GM12878 (cell line): ENCODE results near the gene DNHD1. TPM values are rescaled to one million over a fixed set of nuclear protein-coding genes. Genes with fewer than 3 reads are reported as not detected.

ENCODE experiments used
- ATAC-seq: fragments of 200-7000 bp; cut with Tn5 transposase; 3 replicates; pipeline ENCODE4 v1.9.1; 2020; ENCODE audit warnings: mild to moderate bottlenecking, moderate library complexity
- BruUV-seq: library from RNA; stranded (reverse); fragments of 400-500 nt; replicated peaks from 2 replicates; lab custom pipeline; 2021; lab: Mats Ljungman, UMichigan
- CTCF ChIA-PET: fragments of 300-600 bp; sonication (Branson Sonifier 250); formaldehyde crosslinking; extraction: SDS; loops from one replicate; lab custom pipeline; 2021; ENCODE audit warnings: inconsistent platforms; lab: Yijun Ruan, JAX
- POLR2A ChIA-PET: fragments of 350-600 bp; formaldehyde crosslinking; extraction: SDS; loops from one replicate; lab custom pipeline; 2021; ENCODE audit warnings: inconsistent platforms; lab: Charles Lee
- RAD21 ChIA-PET: fragments of 300-600 bp; sonication (Branson Sonifier 250); formaldehyde crosslinking; loops from one replicate; lab custom pipeline; 2023; ENCODE audit warnings: antibody characterized with exemption; ENCODE audit not compliant: unreplicated experiment; lab: Charles Lee
- SMC1A ChIA-PET: fragments of 300-600 bp; sonication (Branson Sonifier 250); formaldehyde crosslinking; loops from one replicate; lab custom pipeline; 2023; ENCODE audit not compliant: unreplicated experiment, uncharacterized antibody; lab: Charles Lee
- DNase-seq: peaks from one replicate; pipeline ENCODE4 v3.0.0-alpha.2; 2011; ENCODE audit warnings: low read depth, low spot score
- FAIRE-seq: peaks from 3 replicates; lab custom pipeline; 2011; peaks lifted over from hg19 to GRCh38; lab: Jason Lieb, UNC
- H2AFZ ChIP-seq: 2 replicates; pipeline ENCODE4 v1.6.0; 2011; ENCODE audit warnings: low read depth, low read length, control low read depth; ENCODE audit not compliant: control insufficient read depth
- H3K27ac ChIP-seq: 2 replicates; pipeline ENCODE4 v1.5.1; 2011; ENCODE audit warnings: control low read depth; ENCODE audit not compliant: control insufficient read depth, insufficient read depth
- H3K27me3 ChIP-seq, 2 experiments: replicated peaks in 1 of 2; 2 replicates each; pipeline versions ENCODE4 v1.6.0 to v1.6.1; 2011; ENCODE audit warnings: low read length in 1 of 2; ENCODE audit not compliant: control insufficient read depth in 2 of 2, insufficient read depth in 2 of 2
- H3K36me3 ChIP-seq, 2 experiments: 2 replicates each; pipeline ENCODE4 v1.5.1; 2011; ENCODE audit warnings: low read length in 1 of 2; ENCODE audit not compliant: control insufficient read depth in 2 of 2, insufficient read depth in 2 of 2
- H3K4me1 ChIP-seq: 2 replicates; pipeline ENCODE4 v1.6.1; 2011; ENCODE audit warnings: mild to moderate bottlenecking, low read length, moderate library complexity, mixed read lengths; ENCODE audit not compliant: control insufficient read depth, insufficient read depth
- H3K4me2 ChIP-seq: 2 replicates; pipeline ENCODE4 v1.6.0; 2011; ENCODE audit warnings: control low read depth; ENCODE audit not compliant: control insufficient read depth, insufficient read depth
- H3K4me3 ChIP-seq: fragments of 200-600 bp; sonication (generic); 2 replicates; pipeline ENCODE4 v1.5.1; 2016
- H3K79me2 ChIP-seq: 2 replicates; pipeline ENCODE4 v1.6.0; 2011; ENCODE audit warnings: low read length; ENCODE audit not compliant: control insufficient read depth, insufficient read depth
- H3K9ac ChIP-seq: 2 replicates; pipeline ENCODE4 v1.8.0; 2011; ENCODE audit warnings: low read length, control low read depth, mixed read lengths; ENCODE audit not compliant: control insufficient read depth, insufficient read depth
- H3K9me3 ChIP-seq: replicated peaks from 3 replicates; pipeline ENCODE4 v1.5.1; 2011; ENCODE audit warnings: mild to moderate bottlenecking, low read length; ENCODE audit not compliant: control insufficient read depth, insufficient read depth
- H4K20me1 ChIP-seq: 2 replicates; pipeline ENCODE4 v1.6.0; 2011; ENCODE audit not compliant: control insufficient read depth, insufficient read depth
- JUNB ChIP-seq: IDR thresholded peaks from 2 replicates; pipeline ENCODE4 v1.6.1; 2016; ENCODE audit warnings: antibody characterized with exemption, mild to moderate bottlenecking
- NFYB ChIP-seq: IDR thresholded peaks from 2 replicates; pipeline ENCODE4 v1.6.1; 2011; ENCODE audit warnings: low read depth, mild to moderate bottlenecking, low read length, improper control_type of control experiment, moderate library complexity; ENCODE audit not compliant: insufficient read depth
- RUNX3 ChIP-seq: IDR thresholded peaks from 2 replicates; pipeline ENCODE4 v1.6.1; 2012; ENCODE audit warnings: low read length, inconsistent platforms
- SREBF1 ChIP-seq: IDR thresholded peaks from 2 replicates; pipeline ENCODE4 v1.6.1; 2012; ENCODE audit warnings: mild to moderate bottlenecking, low read length
- SRF ChIP-seq, 2 experiments: IDR thresholded peaks; 2 replicates each; pipeline ENCODE4 v1.6.1; 2011; ENCODE audit warnings: low read depth in 2 of 2, low read length in 2 of 2, mild to moderate bottlenecking in 1 of 2, moderate library complexity in 1 of 2
- TAF1 ChIP-seq: IDR thresholded peaks from 2 replicates; pipeline ENCODE4 v1.6.1; 2011; ENCODE audit warnings: mild to moderate bottlenecking, low read depth, low read length, borderline replicate concordance
- WGBS: methylation state at CpG from one replicate; pipeline ENCODE4 v1.1.6; 2016; ENCODE audit warnings: low lambda C conversion rate; ENCODE audit not compliant: insufficient replicate concordance, insufficient coverage; ENCODE audit errors: missing lambda C conversion rate; 5-methylcytosine and 5-hydroxymethylcytosine counted together
- in situ Hi-C: fragments of 300-500 bp; cut with MboI; formaldehyde crosslinking; loops from 9 replicates; pipeline ENCODE4 v1.14.3; 2018; ENCODE audit warnings: mixed read lengths
- intact Hi-C: fragments of 100-400 bp; cut with micrococcal nuclease; formaldehyde crosslinking; loops from one replicate; pipeline ENCODE4 v1.14.2; 2022; ENCODE audit not compliant: unreplicated experiment
- polyA plus RNA-seq, 11 experiments: library from polyadenylated mRNA; depleted of rRNA in 4 of 11; unstranded in 6 of 11; stranded (reverse) in 5 of 11; fragments of >200 nt; fragmentation: Nextera tagmentation in 4 of 11; fragmentation: Illumina TruSeq in 1 of 11; extraction: Ambion mirVana in 4 of 11; extraction: Trizol in 1 of 11; gene quantifications; 1 replicate in 1 of 11; 2 replicates in 10 of 11; pipeline versions ENCODE4 v1.2.1 to v1.2.3, GENCODE V29; 2011 to 2016; ENCODE audit warnings: inconsistent platforms in 2 of 11, missing spikeins in 2 of 11, low read depth in 1 of 11
- total RNA-seq, 4 experiments: library from RNA; depleted of rRNA in 3 of 4; stranded (reverse); fragments of >200 nt in 3 of 4; fragmentation: Illumina TruSeq in 1 of 4; extraction: Trizol in 1 of 4; gene quantifications; 2 replicates each; pipeline versions ENCODE4 v1.2.1 to v1.2.3, GENCODE V29; 2013 to 2021
- TF ChIP-seq, protein P1 (sequence below): fragments of 450-650 bp; IDR thresholded peaks from 2 replicates; pipeline ENCODE4 v1.6.1; 2017; ENCODE audit warnings: mild to moderate bottlenecking
- TF ChIP-seq, protein P2 (sequence below): fragments of 450-650 bp; IDR thresholded peaks from 2 replicates; pipeline ENCODE4 v1.6.1; 2018; ENCODE audit warnings: borderline replicate concordance, mild to moderate bottlenecking; ENCODE audit not compliant: partially characterized antibody

Gene DNHD1
- total and polyA plus RNA-seq, 10 of the 15 experiments (the other 5 are each of a cell fraction or from before 2014, with no cell fraction given), result 0.99 to 16.9 (median 8.6) TPM

DNA sequence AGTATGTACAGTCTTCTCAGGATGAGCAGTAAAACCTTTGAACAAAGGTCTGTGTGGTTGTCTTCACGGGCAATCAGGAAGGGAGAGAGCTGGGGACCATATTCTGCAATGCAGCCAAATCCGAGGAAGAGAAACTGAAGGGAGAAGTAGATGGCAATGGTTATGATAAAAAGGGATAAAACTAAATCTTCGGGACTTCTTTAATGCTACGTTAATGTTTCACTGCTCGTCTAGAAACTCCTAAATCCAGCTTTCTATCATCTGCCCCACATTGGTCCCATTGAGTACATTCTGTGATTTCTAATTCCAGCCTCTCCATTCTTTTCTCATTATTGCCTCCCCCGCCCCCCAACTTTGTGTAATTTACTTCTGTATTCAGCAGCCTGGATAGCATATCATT lies 14.1 kb upstream of the DNHD1 start (continued):
- TF ChIP-seq, protein P1, sequence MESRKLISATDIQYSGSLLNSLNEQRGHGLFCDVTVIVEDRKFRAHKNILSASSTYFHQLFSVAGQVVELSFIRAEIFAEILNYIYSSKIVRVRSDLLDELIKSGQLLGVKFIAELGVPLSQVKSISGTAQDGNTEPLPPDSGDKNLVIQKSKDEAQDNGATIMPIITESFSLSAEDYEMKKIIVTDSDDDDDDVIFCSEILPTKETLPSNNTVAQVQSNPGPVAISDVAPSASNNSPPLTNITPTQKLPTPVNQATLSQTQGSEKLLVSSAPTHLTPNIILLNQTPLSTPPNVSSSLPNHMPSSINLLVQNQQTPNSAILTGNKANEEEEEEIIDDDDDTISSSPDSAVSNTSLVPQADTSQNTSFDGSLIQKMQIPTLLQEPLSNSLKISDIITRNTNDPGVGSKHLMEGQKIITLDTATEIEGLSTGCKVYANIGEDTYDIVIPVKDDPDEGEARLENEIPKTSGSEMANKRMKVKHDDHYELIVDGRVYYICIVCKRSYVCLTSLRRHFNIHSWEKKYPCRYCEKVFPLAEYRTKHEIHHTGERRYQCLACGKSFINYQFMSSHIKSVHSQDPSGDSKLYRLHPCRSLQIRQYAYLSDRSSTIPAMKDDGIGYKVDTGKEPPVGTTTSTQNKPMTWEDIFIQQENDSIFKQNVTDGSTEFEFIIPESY, result no peak

DNA sequence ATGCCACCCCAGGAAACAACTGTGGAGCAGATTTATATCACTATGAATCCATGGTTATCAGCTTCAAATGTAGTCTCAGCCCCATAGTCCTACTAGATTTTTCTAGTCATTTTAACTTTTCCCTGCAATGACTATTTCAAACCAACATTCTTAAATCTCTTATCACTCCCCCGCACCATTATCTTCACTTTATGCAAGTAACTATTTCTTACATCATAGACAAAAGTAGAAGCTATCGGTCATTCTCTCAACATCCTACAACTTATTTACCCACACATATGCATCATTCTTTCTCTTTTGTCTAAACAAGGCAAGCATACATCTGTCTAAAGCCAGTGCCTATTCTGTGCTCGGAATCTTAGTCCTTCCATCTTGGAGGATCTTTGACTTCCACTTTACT lies 11.4 kb upstream of the DNHD1 start:
- DNase-seq, result no peak
- Histone ChIP-seq H3K4me3 (no peak overlapping the region), H3K27ac (no peak overlapping the region), H3K4me1 (peaks cover 11% of the 10 kb centered on the region), H3K9ac (no peak overlapping the region), H2AFZ (no peak overlapping the region), H3K27me3 (no peaks in the 10 kb centered on the region), H3K79me2 (peaks cover 29% of the 10 kb centered on the region), H3K9me3 (no peaks in the 10 kb centered on the region), H3K4me2 (0 out of 2 replicates have a peak overlapping the region, but pooled peaks have one; percentile 2), H4K20me1 (no peaks in the 10 kb centered on the region), H3K36me3 (peaks cover 0 to 12% of the 10 kb centered on the region in 2 experiments; a peak in 2 of 4 replicates)
- CTCF ChIA-PET, result interaction anchor here (1.0 to 10.7 kb wide), 9 partner anchors 8 to 220 kb away, joined by 3 to 119 read pairs (median 4); partner anchors contain the start of gene TPP1
- BruUV-seq, result no TSS peak
- POLR2A ChIA-PET, result interaction anchor here (1.1 to 2.0 kb wide), 4 partner anchors 11 to 17 kb away, joined by 3 to 4 read pairs (median 4); partner anchors contain the start of genes DNHD1 and TRIM3
- in situ Hi-C loops, result no loop called here
- TF ChIP-seq JUNB, result no peak
- TF ChIP-seq, protein P2, sequence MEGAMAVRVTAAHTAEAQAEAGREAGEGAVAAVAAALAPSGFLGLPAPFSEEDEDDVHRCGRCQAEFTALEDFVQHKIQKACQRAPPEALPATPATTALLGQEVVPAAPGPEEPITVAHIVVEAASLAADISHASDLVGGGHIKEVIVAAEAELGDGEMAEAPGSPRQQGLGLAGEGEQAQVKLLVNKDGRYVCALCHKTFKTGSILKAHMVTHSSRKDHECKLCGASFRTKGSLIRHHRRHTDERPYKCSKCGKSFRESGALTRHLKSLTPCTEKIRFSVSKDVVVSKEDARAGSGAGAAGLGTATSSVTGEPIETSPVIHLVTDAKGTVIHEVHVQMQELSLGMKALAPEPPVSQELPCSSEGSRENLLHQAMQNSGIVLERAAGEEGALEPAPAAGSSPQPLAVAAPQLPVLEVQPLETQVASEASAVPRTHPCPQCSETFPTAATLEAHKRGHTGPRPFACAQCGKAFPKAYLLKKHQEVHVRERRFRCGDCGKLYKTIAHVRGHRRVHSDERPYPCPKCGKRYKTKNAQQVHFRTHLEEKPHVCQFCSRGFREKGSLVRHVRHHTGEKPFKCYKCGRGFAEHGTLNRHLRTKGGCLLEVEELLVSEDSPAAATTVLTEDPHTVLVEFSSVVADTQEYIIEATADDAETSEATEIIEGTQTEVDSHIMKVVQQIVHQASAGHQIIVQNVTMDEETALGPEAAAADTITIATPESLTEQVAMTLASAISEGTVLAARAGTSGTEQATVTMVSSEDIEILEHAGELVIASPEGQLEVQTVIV, result no peak
- no peak for TF ChIP-seq TAF1
- no peak for TF ChIP-seq SRF (IDR thresholded peaks at IDR 0.05; ENCODE audit: low read depth in 2 of 2, low read length in 2 of 2)
- TF ChIP-seq RUNX3, result no peak
- no peak for TF ChIP-seq NFYB
- no peak for TF ChIP-seq SREBF1
- WGBS, result 99% methylated on average over 3 of the region's 3 CpGs
- intact Hi-C loops, result loop anchor here (10.0 kb wide), 2 partner anchors 251 to 1039 kb away; partner anchors contain the start of genes CNGA4 and FHIP1B
- no peak for FAIRE-seq
- RAD21 ChIA-PET, result interaction anchor here (0.8 to 3.4 kb wide), 2 partner anchors 106 to 134 kb away, joined by 3 to 14 read pairs; partner anchors contain the start of gene TPP1
- no peak for ATAC-seq
- SMC1A ChIA-PET, result interaction anchor here (1.1 to 2.4 kb wide), 6 partner anchors 10 to 107 kb away, joined by 4 to 8 read pairs (median 5); no protein-coding TSS in a partner anchor
